Osteoblast (primary cell): ENCODE measurements around the gene HMX3. TPM values are rescaled to one million over a fixed set of nuclear protein-coding genes. Genes with fewer than 3 reads are reported as not detected.

ENCODE experiments used
- DNase-seq: peaks from one replicate; pipeline ENCODE4 v3.0.0; 2011; ENCODE audit warnings: low spot score, mixed read lengths; ENCODE audit not compliant: insufficient read length; ENCODE audit errors: missing footprints
- H2AFZ ChIP-seq: 2 replicates; pipeline ENCODE4 v1.6.0; 2011; ENCODE audit warnings: mild to moderate bottlenecking, low read length
- H3K27ac ChIP-seq: 2 replicates; pipeline ENCODE4 v1.5.1; 2011; ENCODE audit warnings: mild to moderate bottlenecking, low read depth, low read length, moderate library complexity
- H3K27me3 ChIP-seq: 2 replicates; pipeline ENCODE4 v1.6.0; 2012; ENCODE audit warnings: mild to moderate bottlenecking, control low read depth, inconsistent platforms, low read length, moderate library complexity; ENCODE audit not compliant: insufficient read depth
- H3K36me3 ChIP-seq: 2 replicates; pipeline ENCODE4 v1.5.1; 2011; ENCODE audit warnings: mild to moderate bottlenecking, low read length, control low read depth, moderate library complexity; ENCODE audit not compliant: insufficient read depth
- H3K4me1 ChIP-seq: 2 replicates; pipeline ENCODE4 v1.5.1; 2011; ENCODE audit warnings: mild to moderate bottlenecking, low read length, control low read depth, moderate library complexity; ENCODE audit not compliant: insufficient read depth
- H3K4me2 ChIP-seq: 2 replicates; pipeline ENCODE4 v1.6.0; 2011; ENCODE audit warnings: mild to moderate bottlenecking, low read length; ENCODE audit not compliant: insufficient read depth
- H3K4me3 ChIP-seq: fragments of 200-600 bp; sonication (generic); 3 replicates; pipeline ENCODE4 v1.5.1; 2012; ENCODE audit warnings: mild to moderate bottlenecking, low read length, inconsistent platforms; ENCODE audit not compliant: insufficient read depth
- H3K79me2 ChIP-seq: 2 replicates; pipeline ENCODE4 v1.6.0; 2012; ENCODE audit warnings: mild to moderate bottlenecking, low read length, control low read depth, inconsistent platforms; ENCODE audit not compliant: insufficient read depth
- H3K9me3 ChIP-seq: 2 replicates; pipeline ENCODE4 v1.5.1; 2011; ENCODE audit warnings: low read depth, low read length, control low read depth
- H4K20me1 ChIP-seq: 2 replicates; pipeline ENCODE4 v1.6.0; 2012; ENCODE audit warnings: mild to moderate bottlenecking, low read length, control low read depth; ENCODE audit not compliant: insufficient read depth
- total RNA-seq: library from RNA; depleted of rRNA; stranded (reverse); fragments of >200 nt; gene quantifications from 2 replicates; pipeline ENCODE4 v1.2.3, GENCODE V29; 2012
- TF ChIP-seq, protein P1 (sequence below): IDR thresholded peaks from 2 replicates; pipeline ENCODE4 v1.5.1; 2011; ENCODE audit warnings: mild to moderate bottlenecking, low read depth, low read length, moderate library complexity; ENCODE audit errors: extremely low read depth

HMX3 gene
- total RNA-seq, 1 donor: not detected

GRCh38 chr10:123092635-123093414, 42.9 kb upstream of the HMX3 start:
- Histone ChIP-seq H3K27ac (no peak overlapping the region), H3K4me1 (no peaks in the 10 kb centered on the region), H3K79me2 (no peaks in the 10 kb centered on the region), H2AFZ (no peak overlapping the region), H3K36me3 (no peaks in the 10 kb centered on the region), H4K20me1 (no peaks in the 10 kb centered on the region), H3K9me3 (no peaks in the 10 kb centered on the region), H3K27me3 (no peaks in the 10 kb centered on the region), H3K4me2 (no peak overlapping the region), H3K4me3 (no peak overlapping the region)
- DNase-seq: no peak
- TF ChIP-seq, protein P1, sequence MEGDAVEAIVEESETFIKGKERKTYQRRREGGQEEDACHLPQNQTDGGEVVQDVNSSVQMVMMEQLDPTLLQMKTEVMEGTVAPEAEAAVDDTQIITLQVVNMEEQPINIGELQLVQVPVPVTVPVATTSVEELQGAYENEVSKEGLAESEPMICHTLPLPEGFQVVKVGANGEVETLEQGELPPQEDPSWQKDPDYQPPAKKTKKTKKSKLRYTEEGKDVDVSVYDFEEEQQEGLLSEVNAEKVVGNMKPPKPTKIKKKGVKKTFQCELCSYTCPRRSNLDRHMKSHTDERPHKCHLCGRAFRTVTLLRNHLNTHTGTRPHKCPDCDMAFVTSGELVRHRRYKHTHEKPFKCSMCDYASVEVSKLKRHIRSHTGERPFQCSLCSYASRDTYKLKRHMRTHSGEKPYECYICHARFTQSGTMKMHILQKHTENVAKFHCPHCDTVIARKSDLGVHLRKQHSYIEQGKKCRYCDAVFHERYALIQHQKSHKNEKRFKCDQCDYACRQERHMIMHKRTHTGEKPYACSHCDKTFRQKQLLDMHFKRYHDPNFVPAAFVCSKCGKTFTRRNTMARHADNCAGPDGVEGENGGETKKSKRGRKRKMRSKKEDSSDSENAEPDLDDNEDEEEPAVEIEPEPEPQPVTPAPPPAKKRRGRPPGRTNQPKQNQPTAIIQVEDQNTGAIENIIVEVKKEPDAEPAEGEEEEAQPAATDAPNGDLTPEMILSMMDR: no peak

- H3K79me2 ChIP-seq: no peaks in the 10 kb centered on the region
- H3K4me2 ChIP-seq: no peak overlapping the region
- no peak overlapping the region for H2AFZ ChIP-seq
- no peak overlapping the region for H3K4me3 ChIP-seq
- TF ChIP-seq, protein P1: no peak
- no peaks in the 10 kb centered on the region for H3K27me3 ChIP-seq
- no peaks in the 10 kb centered on the region for H4K20me1 ChIP-seq
- H3K27ac ChIP-seq: no peak overlapping the region
- no peaks in the 10 kb centered on the region for H3K9me3 ChIP-seq
- H3K4me1 ChIP-seq: no peaks in the 10 kb centered on the region
- H3K36me3 ChIP-seq: no peaks in the 10 kb centered on the region
- DNase-seq: no peak
Measured at GRCh38 chr10:123093489-123093888, 42.3 kb upstream of the HMX3 start.

- no peaks in the 10 kb centered on the region for H3K79me2 ChIP-seq
Measured at GRCh38 chr10:123096452-123096851, 39.3 kb upstream of the HMX3 start.

GRCh38 chr10:123097039-123097438, 38.7 kb upstream of the HMX3 start:
- Histone ChIP-seq H3K79me2 (no peaks in the 10 kb centered on the region), H3K4me1 (no peaks in the 10 kb centered on the region), H3K36me3 (no peaks in the 10 kb centered on the region), H3K4me2 (no peak overlapping the region), H3K4me3 (no peak overlapping the region), H2AFZ (no peak overlapping the region), H3K27me3 (no peaks in the 10 kb centered on the region), H4K20me1 (no peaks in the 10 kb centered on the region), H3K27ac (no peak overlapping the region), H3K9me3 (no peaks in the 10 kb centered on the region)
- DNase-seq: no peak
- TF ChIP-seq, protein P1: no peak

More at GRCh38 chr10:123096452-123096851, 39.3 kb upstream of the HMX3 start:
- Histone ChIP-seq H3K36me3 (no peaks in the 10 kb centered on the region), H2AFZ (no peak overlapping the region), H4K20me1 (no peaks in the 10 kb centered on the region), H3K9me3 (no peaks in the 10 kb centered on the region), H3K27ac (no peak overlapping the region), H3K4me2 (no peak overlapping the region), H3K27me3 (no peaks in the 10 kb centered on the region), H3K4me1 (no peaks in the 10 kb centered on the region), H3K4me3 (no peak overlapping the region)
- DNase-seq: peak; percentile 49
- TF ChIP-seq, protein P1: no peak
